ENCODE measurements around the gene IL6ST. TPM values are rescaled to one million over a fixed set of nuclear protein-coding genes. Genes with fewer than 3 reads are reported as not detected.

IL6ST gene
- polyA plus RNA-seq, 1 donor (not counting 4 experiments of a cell fraction or from before 2014, with no cell fraction given) = 41.3 TPM

- H3K4me1 ChIP-seq (ENCODE audit: control insufficient read depth, extremely low read depth, insufficient read depth, low read length) = no peaks in the 10 kb centered on the region
- H3K79me2 ChIP-seq (ENCODE audit: control insufficient read depth, insufficient read depth, low read length) = no peaks in the 10 kb centered on the region
- no peaks in the 10 kb centered on the region for H3K9me3 ChIP-seq (ENCODE audit: control insufficient read depth, low read depth, low read length)
- H4K20me1 ChIP-seq (ENCODE audit: control insufficient read depth, extremely low read depth, insufficient read depth, low read length) = no peaks in the 10 kb centered on the region
- no peak overlapping the region for H3K9ac ChIP-seq (ENCODE audit: control insufficient read depth, extremely low read depth, insufficient read depth, low read length)
- dilution Hi-C loops (cut with MboI; ENCODE audit: extremely low pct_ligation_motif_present, low sequenced_read_pairs) = no loop called here
- DNase-seq (ENCODE audit: low read depth, low spot score) (no peak), FAIRE-seq (no peak)
- H3K36me3 ChIP-seq (ENCODE audit: control insufficient read depth in 2 of 2, extremely low read depth in 1 of 2, insufficient read depth in 2 of 2, low read length in 2 of 2) = no peaks in the 10 kb centered on the region
- H3K4me2 ChIP-seq (ENCODE audit: control insufficient read depth, extremely low read depth, insufficient read depth, low read depth, low read length) = no peak overlapping the region
- H3K27ac ChIP-seq (ENCODE audit: control insufficient read depth, insufficient read depth, low read length) = no peak overlapping the region
- no peaks in the 10 kb centered on the region for H3K9me1 ChIP-seq (ENCODE audit: control insufficient read depth, extremely low read depth, insufficient read depth, low read length)
- no peak overlapping the region for H3K4me3 ChIP-seq (ENCODE audit: control insufficient read depth in 2 of 3, extremely low read depth in 1 of 3, insufficient read depth in 2 of 3, low read depth in 1 of 3, low read length in 3 of 3)
- H3K27me3 ChIP-seq (ENCODE audit: control insufficient read depth, extremely low read depth, insufficient read depth, low read length) = no peaks in the 10 kb centered on the region
- TF ChIP-seq, protein P1, sequence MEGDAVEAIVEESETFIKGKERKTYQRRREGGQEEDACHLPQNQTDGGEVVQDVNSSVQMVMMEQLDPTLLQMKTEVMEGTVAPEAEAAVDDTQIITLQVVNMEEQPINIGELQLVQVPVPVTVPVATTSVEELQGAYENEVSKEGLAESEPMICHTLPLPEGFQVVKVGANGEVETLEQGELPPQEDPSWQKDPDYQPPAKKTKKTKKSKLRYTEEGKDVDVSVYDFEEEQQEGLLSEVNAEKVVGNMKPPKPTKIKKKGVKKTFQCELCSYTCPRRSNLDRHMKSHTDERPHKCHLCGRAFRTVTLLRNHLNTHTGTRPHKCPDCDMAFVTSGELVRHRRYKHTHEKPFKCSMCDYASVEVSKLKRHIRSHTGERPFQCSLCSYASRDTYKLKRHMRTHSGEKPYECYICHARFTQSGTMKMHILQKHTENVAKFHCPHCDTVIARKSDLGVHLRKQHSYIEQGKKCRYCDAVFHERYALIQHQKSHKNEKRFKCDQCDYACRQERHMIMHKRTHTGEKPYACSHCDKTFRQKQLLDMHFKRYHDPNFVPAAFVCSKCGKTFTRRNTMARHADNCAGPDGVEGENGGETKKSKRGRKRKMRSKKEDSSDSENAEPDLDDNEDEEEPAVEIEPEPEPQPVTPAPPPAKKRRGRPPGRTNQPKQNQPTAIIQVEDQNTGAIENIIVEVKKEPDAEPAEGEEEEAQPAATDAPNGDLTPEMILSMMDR (optimal IDR thresholded peaks at IDR 0.05 in 1 of 3, IDR thresholded peaks at IDR 0.05 in 1 of 3, conservative IDR thresholded peaks at IDR 0.05 in 1 of 3; ENCODE audit: extremely low read depth in 1 of 3, insufficient read depth in 2 of 3, low read length in 3 of 3) = no peak
- no peak for TF ChIP-seq EZH2 (IDR thresholded peaks at IDR 0.05; ENCODE audit: low read length)
- no peak overlapping the region for H2AFZ ChIP-seq (ENCODE audit: control insufficient read depth, low read length)
Observed at GRCh38 chr5:55923865-55924500, 70.8 kb downstream of the IL6ST start.

- Histone ChIP-seq H3K4me2 (ENCODE audit: control insufficient read depth, extremely low read depth, insufficient read depth, low read depth, low read length) (no peak overlapping the region), H3K4me1 (ENCODE audit: control insufficient read depth, extremely low read depth, insufficient read depth, low read length) (no peaks in the 10 kb centered on the region), H3K79me2 (ENCODE audit: control insufficient read depth, insufficient read depth, low read length) (no peaks in the 10 kb centered on the region), H2AFZ (ENCODE audit: control insufficient read depth, low read length) (no peak overlapping the region), H3K9me1 (ENCODE audit: control insufficient read depth, extremely low read depth, insufficient read depth, low read length) (no peaks in the 10 kb centered on the region), H3K4me3 (ENCODE audit: control insufficient read depth in 2 of 3, extremely low read depth in 1 of 3, insufficient read depth in 2 of 3, low read depth in 1 of 3, low read length in 3 of 3) (no peak overlapping the region), H3K27ac (ENCODE audit: control insufficient read depth, insufficient read depth, low read length) (no peak overlapping the region), H4K20me1 (ENCODE audit: control insufficient read depth, extremely low read depth, insufficient read depth, low read length) (no peaks in the 10 kb centered on the region), H3K9me3 (ENCODE audit: control insufficient read depth, low read depth, low read length) (no peaks in the 10 kb centered on the region), H3K9ac (ENCODE audit: control insufficient read depth, extremely low read depth, insufficient read depth, low read length) (no peak overlapping the region), H3K27me3 (ENCODE audit: control insufficient read depth, extremely low read depth, insufficient read depth, low read length) (no peaks in the 10 kb centered on the region), H3K36me3 (ENCODE audit: control insufficient read depth in 2 of 2, extremely low read depth in 1 of 2, insufficient read depth in 2 of 2, low read length in 2 of 2) (no peaks in the 10 kb centered on the region)
- FAIRE-seq (no peak), DNase-seq (ENCODE audit: low read depth, low spot score) (no peak)
- dilution Hi-C loops (cut with MboI; ENCODE audit: extremely low pct_ligation_motif_present, low sequenced_read_pairs) = no loop called here
- TF ChIP-seq, protein P1 (optimal IDR thresholded peaks at IDR 0.05 in 1 of 3, IDR thresholded peaks at IDR 0.05 in 1 of 3, conservative IDR thresholded peaks at IDR 0.05 in 1 of 3; ENCODE audit: extremely low read depth in 1 of 3, insufficient read depth in 2 of 3, low read length in 3 of 3) = no peak
- TF ChIP-seq EZH2 (IDR thresholded peaks at IDR 0.05; ENCODE audit: low read length) = no peak
Observed at GRCh38 chr5:55923177-55923771, 71.5 kb downstream of the IL6ST start.

Data from keratinocyte (primary cell).